IMR-90 (cell line): ENCODE data around the gene PRKCH. TPM values are rescaled to one million over a fixed set of nuclear protein-coding genes. Genes with fewer than 3 reads are reported as not detected.

ENCODE experiments used
- ATAC-seq: fragments of 200-7000 bp; cut with Tn5 transposase; 2 replicates; pipeline ENCODE4 v1.9.1; 2020; ENCODE audit warnings: low read depth, mild to moderate bottlenecking, moderate library complexity
- BruUV-seq: library from RNA; stranded (reverse); fragments of 400-500 nt; replicated peaks from 2 replicates; lab custom pipeline; 2021; lab: Mats Ljungman, UMichigan
- CTCF ChIA-PET: fragments of 300-600 bp; formaldehyde crosslinking; extraction: SDS; loops from one replicate; lab custom pipeline; 2021; ENCODE audit warnings: antibody characterized with exemption; lab: Yijun Ruan, JAX
- POLR2A ChIA-PET: fragments of 300-600 bp; sonication (Branson Sonifier 250); formaldehyde crosslinking; loops from one replicate; lab custom pipeline; 2022; ENCODE audit warnings: antibody characterized with exemption; ENCODE audit not compliant: unreplicated experiment; lab: Charles Lee
- DNase-seq: peaks from one replicate; pipeline ENCODE4 v3.0.0; 2013
- H2AFZ ChIP-seq: replicated peaks from 2 replicates; pipeline ENCODE3; 2013; ENCODE audit warnings: low read length, mild to moderate bottlenecking; ENCODE audit not compliant: poor library complexity
- H2AK5ac ChIP-seq: 2 replicates; pipeline ENCODE4 v1.6.1; 2013; ENCODE audit warnings: low read depth, low read length, inconsistent platforms
- H2AK9ac ChIP-seq: replicated peaks from 2 replicates; pipeline ENCODE3; 2013; ENCODE audit warnings: mild to moderate bottlenecking, low read depth, low read length, moderate library complexity; ENCODE audit not compliant: poor library complexity
- H2BK120ac ChIP-seq: 2 replicates; pipeline ENCODE4 v1.6.1; 2013; ENCODE audit warnings: low read depth, low read length, inconsistent platforms
- H2BK15ac ChIP-seq: 3 replicates; pipeline ENCODE4 v1.6.1; 2013; ENCODE audit warnings: low read depth, low read length, inconsistent platforms
- H2BK20ac ChIP-seq: 2 replicates; pipeline ENCODE4 v1.6.1; 2013; ENCODE audit warnings: low read depth, mild to moderate bottlenecking, inconsistent platforms, low read length, moderate library complexity
- H2BK5ac ChIP-seq: 2 replicates; pipeline ENCODE4 v1.6.1; 2013; ENCODE audit warnings: mild to moderate bottlenecking, low read depth, low read length, inconsistent platforms; ENCODE audit not compliant: poor library complexity, severe bottlenecking
- H3K14ac ChIP-seq: replicated peaks from 2 replicates; pipeline ENCODE4 v1.6.1; 2013; ENCODE audit warnings: low read depth, low read length, inconsistent platforms
- H3K18ac ChIP-seq: 2 replicates; pipeline ENCODE4 v1.6.1; 2013; ENCODE audit warnings: low read depth, low read length, control low read depth
- H3K23ac ChIP-seq: 2 replicates; pipeline ENCODE4 v1.6.1; 2013; ENCODE audit warnings: low read depth, low read length, inconsistent platforms
- H3K27ac ChIP-seq: 2 replicates; pipeline ENCODE4 v1.5.1; 2013; ENCODE audit warnings: mild to moderate bottlenecking, control low read depth, low read length; ENCODE audit not compliant: insufficient read depth
- H3K27me3 ChIP-seq: 2 replicates; pipeline ENCODE4 v1.6.1; 2013; ENCODE audit warnings: low read length; ENCODE audit not compliant: control insufficient read depth, insufficient read depth
- H3K36me3 ChIP-seq: 2 replicates; pipeline ENCODE4 v1.6.1; 2013; ENCODE audit warnings: low read length, mixed read lengths; ENCODE audit not compliant: control insufficient read depth, insufficient read depth
- H3K4ac ChIP-seq: 2 replicates; pipeline ENCODE4 v1.6.1; 2013; ENCODE audit warnings: low read depth, low read length, inconsistent platforms
- H3K4me1 ChIP-seq: 2 replicates; pipeline ENCODE4 v1.6.1; 2013; ENCODE audit warnings: low read length, mixed read lengths; ENCODE audit not compliant: control insufficient read depth, insufficient read depth
- H3K4me2 ChIP-seq: 2 replicates; pipeline ENCODE4 v1.6.1; 2013; ENCODE audit warnings: low read depth, mild to moderate bottlenecking, control low read depth, low read length, moderate library complexity
- H3K4me3 ChIP-seq: 2 replicates; pipeline ENCODE4 v1.5.1; 2013; ENCODE audit warnings: low read depth, mild to moderate bottlenecking, control low read depth, low read length, moderate library complexity; ENCODE audit not compliant: insufficient read depth
- H3K56ac ChIP-seq: 2 replicates; pipeline ENCODE4 v1.6.1; 2013; ENCODE audit warnings: low read length, inconsistent platforms; ENCODE audit not compliant: insufficient read depth; ENCODE audit errors: extremely low read depth
- H3K79me1 ChIP-seq, 2 experiments: 2 replicates each; pipeline ENCODE4 v1.6.1; 2013; ENCODE audit warnings: low read length in 2 of 2, inconsistent platforms in 1 of 2, low read depth in 1 of 2
- H3K9ac ChIP-seq: 2 replicates; pipeline ENCODE4 v1.6.1; 2013; ENCODE audit warnings: low read depth, low read length, control low read depth
- H3K9me1 ChIP-seq: 2 replicates; pipeline ENCODE4 v1.6.1; 2013; ENCODE audit warnings: low read length, inconsistent platforms; ENCODE audit not compliant: insufficient read depth
- H3K9me3 ChIP-seq: 2 replicates; pipeline ENCODE4 v1.6.1; 2013; ENCODE audit warnings: low read length; ENCODE audit not compliant: control insufficient read depth, insufficient read depth
- H4K20me1 ChIP-seq: 2 replicates; pipeline ENCODE4 v1.6.1; 2013; ENCODE audit warnings: low read length, inconsistent platforms; ENCODE audit not compliant: insufficient read depth
- H4K5ac ChIP-seq: 2 replicates; pipeline ENCODE4 v1.6.1; 2013; ENCODE audit warnings: mild to moderate bottlenecking, low read depth, low read length, control low read depth
- H4K8ac ChIP-seq, 2 experiments: 2 replicates each; pipeline ENCODE4 v1.6.1; 2013; ENCODE audit warnings: low read depth in 2 of 2, low read length in 2 of 2, control low read depth in 1 of 2, inconsistent platforms in 1 of 2
- H4K91ac ChIP-seq: 2 replicates; pipeline ENCODE4 v1.6.1; 2013; ENCODE audit warnings: low read depth, low read length, inconsistent platforms; ENCODE audit not compliant: insufficient read depth
- FOS ChIP-seq: fragments of 150-350 bp; IDR thresholded peaks from 2 replicates; pipeline ENCODE4 v1.6.1; 2016; ENCODE audit warnings: low read depth, low read length
- NFE2L2 ChIP-seq: fragments of 150-350 bp; IDR thresholded peaks from 2 replicates; pipeline ENCODE4 v1.6.1; 2016; ENCODE audit warnings: low read depth, mild to moderate bottlenecking, low read length
- WGBS, 2 experiments: methylation state at CpG; one replicate each; pipeline versions ENCODE4 v1.1.5 to v1.1.7; 2013; ENCODE audit warnings: missing lambda C conversion rate in 2 of 2; ENCODE audit not compliant: insufficient read length in 1 of 2; ENCODE audit errors: extremely low coverage in 2 of 2; 5-methylcytosine and 5-hydroxymethylcytosine counted together
- dilution Hi-C: fragments of 300-500 bp; cut with HindIII; formaldehyde crosslinking; loops from one replicate; pipeline ENCODE4 v1.14.3; 2018; ENCODE audit warnings: low sequenced_read_pairs; ENCODE audit not compliant: unreplicated experiment
- in situ Hi-C: fragments of 300-500 bp; cut with MboI; formaldehyde crosslinking; loops from 3 replicates; pipeline ENCODE4 v1.14.3; 2019; ENCODE audit warnings: low sequenced_read_pairs, inconsistent platforms, mixed read lengths
- intact Hi-C: fragments of 100-400 bp; cut with micrococcal nuclease; formaldehyde crosslinking; loops from 2 replicates; pipeline ENCODE4 v1.10.0; 2022
- polyA plus RNA-seq, 3 experiments: library from polyadenylated mRNA; depleted of rRNA; stranded (reverse); fragments of >200 nt; gene quantifications; 2 replicates each; pipeline ENCODE4 v1.2.3, GENCODE V29; 2012; ENCODE audit warnings: low replicate concordance in 1 of 3
- total RNA-seq: library from RNA; depleted of rRNA; stranded (reverse); fragments of >200 nt; gene quantifications from 2 replicates; pipeline ENCODE4 v1.2.3, GENCODE V29; 2012
- TF ChIP-seq, protein P1 (sequence below): fragments of 150-350 bp; IDR thresholded peaks from 2 replicates; pipeline ENCODE4 v1.6.1; 2016; ENCODE audit warnings: low read depth, mild to moderate bottlenecking, low read length, moderate library complexity, borderline replicate concordance

Gene PRKCH
- total and polyA plus RNA-seq, 2 of the 4 experiments (the other 2 are of a cell fraction) = 1.6 to 2.3 TPM

DNA sequence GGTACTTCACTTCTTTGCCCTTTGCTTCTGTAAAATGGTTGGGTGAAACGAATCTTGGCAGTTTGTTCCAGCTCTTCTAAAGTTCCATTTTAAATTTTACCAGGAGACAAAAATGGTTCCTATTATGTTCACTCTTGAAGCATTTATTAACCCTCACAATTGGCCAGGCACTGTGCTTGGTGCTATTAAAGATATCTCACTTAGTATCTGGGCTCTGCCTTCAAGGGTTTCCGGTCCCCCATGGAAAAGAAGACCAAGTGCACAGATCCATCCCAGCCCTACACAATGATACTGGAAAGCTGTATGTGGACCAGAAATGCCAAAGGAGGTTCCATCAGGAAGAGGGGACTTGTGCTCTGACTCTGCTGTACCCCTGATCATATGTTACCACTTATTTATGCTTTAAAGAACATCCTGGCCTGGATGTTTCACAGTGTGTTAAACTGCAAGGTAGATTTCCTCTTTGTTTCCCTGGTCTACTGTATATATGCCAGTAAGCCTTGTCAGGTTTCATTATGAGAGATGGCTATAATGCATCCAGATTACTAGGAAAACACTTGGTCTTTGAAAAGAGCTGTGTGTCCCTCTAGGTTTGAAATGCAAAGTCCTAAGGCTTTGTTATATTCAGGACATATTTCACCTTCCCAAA, 154.8 kb downstream of the PRKCH start:
- dilution Hi-C loops = no loop called here
- Histone ChIP-seq H2BK15ac (peak overlapping the region; percentile 95), H3K9me3 (no peaks in the 10 kb centered on the region), H3K23ac (peak overlapping the region; percentile 95), H3K4me1 (peaks cover 42% of the 10 kb centered on the region), H2AK9ac (no peak overlapping the region), H3K27ac (peak overlapping the region; percentile 99), H3K4ac (peak overlapping the region; percentile 98), H3K14ac (peak overlapping the region; percentile 94), H3K4me3 (no peak overlapping the region), H3K18ac (peak overlapping the region; percentile 97), H2BK120ac (peak overlapping the region; percentile 98), H3K27me3 (no peaks in the 10 kb centered on the region), H3K79me1 (peaks cover 2 to 40% of the 10 kb centered on the region in 2 experiments; a peak in 3 of 4 replicates), H3K9me1 (peaks cover 38% of the 10 kb centered on the region), H3K56ac (peak overlapping the region; percentile 94), H4K91ac (peak overlapping the region; percentile 93), H2BK20ac (peak overlapping the region; percentile 99), H2AK5ac (peak overlapping the region; percentile 96), H4K20me1 (no peaks in the 10 kb centered on the region), H3K9ac (peak overlapping the region; percentile 74), H2BK5ac (peak overlapping the region; percentile 99), H3K36me3 (no peaks in the 10 kb centered on the region), H2AFZ (no peak overlapping the region), H4K8ac (peak overlapping the region; percentile 85 to 95), H4K5ac (peak overlapping the region; percentile 97), H3K4me2 (peak overlapping the region; percentile 59)
- ATAC-seq (no peak), DNase-seq (no peak)
- in situ Hi-C loops = no loop called here
- ChIA-PET POLR2A (interaction anchor here (1.1 kb wide), 1 partner anchor 87 kb away, joined by 5 read pairs; no protein-coding TSS in a partner anchor), CTCF (interaction anchor here (0.6 to 1.8 kb wide), 15 partner anchors 14 to 361 kb away, joined by 3 to 6 read pairs (median 4); no protein-coding TSS in a partner anchor)
- no CpG with 5 or more reads among the region's 2 CpGs for WGBS, 2 experiments
- BruUV-seq = no TSS peak
- intact Hi-C loops = loop anchor here (2.0 to 5.0 kb wide), 3 partner anchors 51 to 137 kb away; no protein-coding TSS in a partner anchor
- TF ChIP-seq NFE2L2 = no peak
- TF ChIP-seq, protein P1, sequence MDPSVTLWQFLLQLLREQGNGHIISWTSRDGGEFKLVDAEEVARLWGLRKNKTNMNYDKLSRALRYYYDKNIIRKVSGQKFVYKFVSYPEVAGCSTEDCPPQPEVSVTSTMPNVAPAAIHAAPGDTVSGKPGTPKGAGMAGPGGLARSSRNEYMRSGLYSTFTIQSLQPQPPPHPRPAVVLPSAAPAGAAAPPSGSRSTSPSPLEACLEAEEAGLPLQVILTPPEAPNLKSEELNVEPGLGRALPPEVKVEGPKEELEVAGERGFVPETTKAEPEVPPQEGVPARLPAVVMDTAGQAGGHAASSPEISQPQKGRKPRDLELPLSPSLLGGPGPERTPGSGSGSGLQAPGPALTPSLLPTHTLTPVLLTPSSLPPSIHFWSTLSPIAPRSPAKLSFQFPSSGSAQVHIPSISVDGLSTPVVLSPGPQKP = no peak
- no peak for TF ChIP-seq FOS
